Measurements from ENCODE around the gene CD2. TPM values are rescaled to one million over a fixed set of nuclear protein-coding genes. Genes with fewer than 3 reads are reported as not detected.

The CD2 gene
- total and polyA plus RNA-seq, 8 donors = 0.16 to 1.9 (median 0.79) TPM

DNA sequence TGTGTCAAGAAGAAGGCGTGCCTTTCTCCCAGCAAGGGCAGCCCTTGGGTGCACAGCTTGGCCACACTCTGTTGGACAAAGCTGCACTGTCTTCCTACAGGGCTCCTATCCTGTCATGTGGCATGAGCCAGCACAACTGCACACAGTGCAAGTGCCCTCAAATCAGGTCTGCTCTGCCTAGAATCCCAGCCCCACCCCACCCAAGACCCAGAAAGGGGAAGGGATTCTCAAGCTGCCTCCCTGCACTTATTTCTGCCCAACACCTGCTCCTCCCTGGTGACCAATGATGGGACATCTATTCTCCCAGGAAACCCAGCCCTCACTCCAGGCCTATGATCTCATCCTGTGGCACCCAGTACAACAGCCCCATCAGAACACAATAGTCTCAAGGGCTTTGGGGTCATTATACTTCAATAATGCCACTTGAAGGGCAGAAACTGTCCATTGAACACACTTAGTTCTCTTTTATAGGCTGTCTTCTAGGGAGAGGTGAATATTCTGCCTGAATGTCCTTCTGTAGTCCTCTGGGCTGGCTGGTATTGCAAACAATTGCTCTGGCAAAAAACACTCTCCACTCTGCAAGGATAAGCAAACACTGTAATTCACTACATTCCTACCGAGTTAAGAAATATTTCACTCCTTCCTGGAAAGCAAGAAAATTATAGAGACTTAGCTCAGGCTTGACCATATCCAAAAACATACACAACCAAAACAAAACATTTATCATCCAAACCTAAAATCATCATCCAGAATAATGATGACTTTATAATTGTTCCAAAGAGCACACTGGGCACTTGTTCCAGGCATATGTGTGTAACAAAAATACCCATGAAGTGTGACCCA lies 43.6 kb upstream of the CD2 start:
- intact Hi-C loops (cut with DNase I) = no loop called here
- TF ChIP-seq CTCF (IDR thresholded peaks at IDR 0.05) = no peak
- no peak for DNase-seq
- Histone ChIP-seq H3K27me3 (no peaks in the 10 kb centered on the region), H3K4me3 (no peak overlapping the region), H3K4me1 (no peaks in the 10 kb centered on the region), H3K9me3 (no peaks in the 10 kb centered on the region), H3K27ac (no peak overlapping the region), H3K36me3 (no peaks in the 10 kb centered on the region)
- no peak for FAIRE-seq
- peak in 3 of 4 donors; percentile 37 to 63 (median 40) for ATAC-seq
- 52 to 61% methylated on average over 2 of the region's 2 CpGs for WGBS, 2 donors

- H3K9me3 ChIP-seq = no peaks in the 10 kb centered on the region
- no peaks in the 10 kb centered on the region for H3K4me1 ChIP-seq
- H3K36me3 ChIP-seq = no peaks in the 10 kb centered on the region
- H3K27me3 ChIP-seq = no peaks in the 10 kb centered on the region
- FAIRE-seq (no peak), ATAC-seq (peak in 1 of 4 donors; percentile 11), DNase-seq (no peak)
- WGBS, 2 donors = 46 to 74% methylated on average over 2 of the region's 2 CpGs
- H3K4me3 ChIP-seq = no peak overlapping the region
- no peak for TF ChIP-seq CTCF (IDR thresholded peaks at IDR 0.05)
- H3K27ac ChIP-seq = no peak overlapping the region
- intact Hi-C loops (cut with DNase I) = no loop called here
Measured at GRCh38 chr1:116711263-116711840, 42.9 kb upstream of the CD2 start.

GRCh38 chr1:116712510-116712909 lies 41.7 kb upstream of the CD2 start:
- no peaks in the 10 kb centered on the region for H3K9me3 ChIP-seq
- DNase-seq (no peak), FAIRE-seq (no peak), ATAC-seq (no peak)
- no peaks in the 10 kb centered on the region for H3K36me3 ChIP-seq
- H3K4me1 ChIP-seq = no peaks in the 10 kb centered on the region
- no peaks in the 10 kb centered on the region for H3K27me3 ChIP-seq
- H3K27ac ChIP-seq = no peak overlapping the region
- TF ChIP-seq CTCF (IDR thresholded peaks at IDR 0.05) = no peak
- 70% methylated on average over 6 of the region's 6 CpGs for WGBS, 2 donors
- intact Hi-C loops (cut with DNase I) = no loop called here
- H3K4me3 ChIP-seq = no peak overlapping the region

DNA sequence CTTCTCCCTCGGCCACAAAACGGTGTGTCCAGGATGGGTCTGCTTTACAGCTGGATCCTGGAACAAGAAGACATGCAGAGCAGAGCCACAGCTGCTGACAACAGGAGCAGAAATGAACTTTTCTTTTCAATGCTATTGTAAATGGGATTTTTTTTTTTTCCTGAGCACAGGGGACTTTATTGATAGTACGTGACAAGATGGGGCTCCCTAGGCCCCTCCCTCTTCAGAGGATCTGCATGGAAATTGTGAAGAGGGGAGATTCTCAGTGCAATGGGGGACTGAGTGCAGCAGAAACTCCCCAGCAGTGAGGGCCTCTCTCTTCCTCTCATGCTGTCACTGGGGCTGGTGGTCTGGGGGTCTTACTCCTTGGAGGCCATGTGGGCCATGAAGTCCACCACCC lies 40.8 kb upstream of the CD2 start:
- no peaks in the 10 kb centered on the region for H3K27me3 ChIP-seq
- H3K4me3 ChIP-seq = no peak overlapping the region
- DNase-seq = no peak
- intact Hi-C loops (cut with DNase I) = no loop called here
- no peaks in the 10 kb centered on the region for H3K4me1 ChIP-seq
- no peaks in the 10 kb centered on the region for H3K36me3 ChIP-seq
- no peak for TF ChIP-seq CTCF (IDR thresholded peaks at IDR 0.05)
- FAIRE-seq = no peak
- no peaks in the 10 kb centered on the region for H3K9me3 ChIP-seq
- ATAC-seq = no peak
- H3K27ac ChIP-seq = no peak overlapping the region
- 92 to 96% methylated on average over 3 of the region's 3 CpGs for WGBS, 2 donors

GRCh38 chr1:116716391-116716790 lies 37.8 kb upstream of the CD2 start:
- Histone ChIP-seq H3K27ac (no peak overlapping the region), H3K4me1 (no peaks in the 10 kb centered on the region), H3K9me3 (no peaks in the 10 kb centered on the region), H3K27me3 (no peaks in the 10 kb centered on the region), H3K4me3 (no peak overlapping the region), H3K36me3 (no peaks in the 10 kb centered on the region)
- no peak for ATAC-seq
- no peak for DNase-seq
- TF ChIP-seq CTCF (IDR thresholded peaks at IDR 0.05) = no peak
- no peak for FAIRE-seq
- WGBS, 2 donors = 84 to 91% methylated on average over 3 of the region's 3 CpGs
- intact Hi-C loops (cut with DNase I) = no loop called here
